Endothelial cell of umbilical vein (primary cell): ENCODE data around the gene DENND1A. TPM values are rescaled to one million over a fixed set of nuclear protein-coding genes. Genes with fewer than 3 reads are reported as not detected.

ENCODE experiments used
- BruUV-seq: library from RNA; stranded (reverse); fragments of 400-500 nt; replicated peaks from 2 replicates; lab custom pipeline; 2021; lab: Mats Ljungman, UMichigan
- CTCF ChIA-PET: fragments of 300-600, 350-600 bp; sonication (Branson Sonifier 250); formaldehyde crosslinking; loops from one replicate; lab custom pipeline; 2021; ENCODE audit warnings: antibody characterized with exemption, inconsistent platforms; lab: Charles Lee
- POLR2A ChIA-PET: fragments of 300-600, 350-600 bp; sonication (Branson Sonifier 250); formaldehyde crosslinking; loops from one replicate; lab custom pipeline; 2021; ENCODE audit warnings: antibody characterized with exemption, inconsistent platforms; lab: Charles Lee
- DNase-seq: peaks from one replicate; pipeline ENCODE4 v3.0.0-alpha.2; 2011; ENCODE audit warnings: low read depth, low spot score
- FAIRE-seq: peaks from 2 replicates; lab custom pipeline; 2011; peaks lifted over from hg19 to GRCh38; lab: Jason Lieb, UNC
- H2AFZ ChIP-seq: 2 replicates; pipeline ENCODE4 v1.6.0; 2012; ENCODE audit warnings: low read depth, low read length, control low read depth, inconsistent platforms
- H3K27ac ChIP-seq: 2 replicates; pipeline ENCODE4 v1.5.1; 2011; ENCODE audit warnings: low read depth, mild to moderate bottlenecking, control low read depth, low read length, moderate library complexity; ENCODE audit not compliant: insufficient read depth
- H3K27me3 ChIP-seq, 2 experiments: 2 replicates each; pipeline versions ENCODE4 v1.6.0 to v1.6.1; 2011; ENCODE audit warnings: low read length in 2 of 2, mixed read lengths in 1 of 2; ENCODE audit not compliant: control insufficient read depth in 2 of 2, insufficient read depth in 2 of 2
- H3K36me3 ChIP-seq, 2 experiments: 2 replicates in 1 of 2; 3 replicates in 1 of 2; pipeline ENCODE4 v1.5.1; 2011; ENCODE audit warnings: low read length in 2 of 2, mild to moderate bottlenecking in 1 of 2, moderate library complexity in 1 of 2; ENCODE audit not compliant: control insufficient read depth in 2 of 2, insufficient read depth in 2 of 2; ENCODE audit errors: extremely low read depth in 1 of 2
- H3K4me1 ChIP-seq: 3 replicates; pipeline ENCODE4 v1.5.1; 2011; ENCODE audit warnings: mild to moderate bottlenecking, low read length; ENCODE audit not compliant: control insufficient read depth, insufficient read depth; ENCODE audit errors: extremely low read depth
- H3K4me2 ChIP-seq: 2 replicates; pipeline ENCODE4 v1.6.1; 2011; ENCODE audit warnings: low read length, control low read depth, mixed read lengths; ENCODE audit not compliant: insufficient read depth
- H3K4me3 ChIP-seq, 3 experiments: fragments of 200-600 bp in 1 of 3; sonication (generic), shearing (Covaris generic) in 1 of 3; replicated peaks in 1 of 3; 2 replicates each; pipeline ENCODE4 v1.5.1; 2011 to 2016; ENCODE audit warnings: control low read depth in 3 of 3, low read length in 3 of 3, mild to moderate bottlenecking in 2 of 3, inconsistent platforms in 1 of 3, low read depth in 1 of 3, moderate library complexity in 1 of 3; ENCODE audit not compliant: insufficient read depth in 1 of 3
- H3K79me2 ChIP-seq: 2 replicates; pipeline ENCODE4 v1.6.0; 2012; ENCODE audit warnings: low read length, inconsistent platforms; ENCODE audit not compliant: control insufficient read depth, insufficient read depth
- H3K9ac ChIP-seq: replicated peaks from 2 replicates; pipeline ENCODE3; 2011; ENCODE audit warnings: low read length, control low read depth; ENCODE audit not compliant: insufficient read depth; ENCODE audit errors: extremely low read depth
- H3K9me1 ChIP-seq: replicated peaks from 3 replicates; pipeline ENCODE4 v1.6.0; 2011; ENCODE audit warnings: mild to moderate bottlenecking, low read length; ENCODE audit not compliant: control insufficient read depth, insufficient read depth; ENCODE audit errors: extremely low read depth
- H3K9me3 ChIP-seq: replicated peaks from 2 replicates; pipeline ENCODE4 v1.5.1; 2012; ENCODE audit warnings: low read length, inconsistent platforms; ENCODE audit not compliant: control insufficient read depth, insufficient read depth
- H4K20me1 ChIP-seq: replicated peaks from 2 replicates; pipeline ENCODE3; 2011; ENCODE audit warnings: mild to moderate bottlenecking, low read length; ENCODE audit not compliant: control insufficient read depth, insufficient read depth; ENCODE audit errors: extremely low read depth
- EZH2 ChIP-seq: IDR thresholded peaks from 2 replicates; pipeline ENCODE4 v1.6.1; 2012; ENCODE audit warnings: borderline replicate concordance, low read depth, mild to moderate bottlenecking, moderate library complexity, low read length, inconsistent platforms; ENCODE audit not compliant: severe bottlenecking
- FOS ChIP-seq: IDR thresholded peaks from 2 replicates; pipeline ENCODE4 v1.6.1; 2011; ENCODE audit warnings: mild to moderate bottlenecking, low read length, moderate library complexity, borderline replicate concordance; ENCODE audit not compliant: insufficient read depth
- GATA2 ChIP-seq: IDR thresholded peaks from 2 replicates; pipeline ENCODE4 v1.7.0; 2011; ENCODE audit warnings: low read depth, mild to moderate bottlenecking, moderate library complexity, mixed read lengths, low read length; ENCODE audit not compliant: insufficient read length, insufficient read depth
- JUN ChIP-seq: IDR thresholded peaks from 2 replicates; pipeline ENCODE4 v1.6.1; 2011; ENCODE audit warnings: borderline replicate concordance, low read depth; ENCODE audit not compliant: insufficient read length, insufficient read depth
- MYC ChIP-seq: IDR thresholded peaks from one replicate; pipeline ENCODE4 v1.6.1; 2011; ENCODE audit warnings: mild to moderate bottlenecking, low read depth, low read length
- POLR2A ChIP-seq: IDR thresholded peaks from 2 replicates; pipeline ENCODE4 v1.6.1; 2012; ENCODE audit warnings: low read depth, mild to moderate bottlenecking, control low read depth, low read length
- POLR2AphosphoS5 ChIP-seq: IDR thresholded peaks from 2 replicates; pipeline ENCODE4 v1.6.1; 2012; ENCODE audit warnings: low read depth, mild to moderate bottlenecking, control low read depth, low read length, moderate library complexity; ENCODE audit not compliant: insufficient read depth
- dilution Hi-C: fragments of 300-500 bp; cut with MboI; formaldehyde crosslinking; loops from one replicate; pipeline ENCODE4 v1.15.0; 2019; ENCODE audit warnings: low sequenced_read_pairs; ENCODE audit not compliant: extremely low pct_ligation_motif_present
- intact Hi-C: fragments of 100-400 bp; cut with micrococcal nuclease; formaldehyde crosslinking; loops from one replicate; pipeline ENCODE4 v1.10.0; 2022
- polyA plus RNA-seq, 4 experiments: library from polyadenylated mRNA; depleted of rRNA in 3 of 4; stranded (reverse) in 3 of 4; unstranded in 1 of 4; fragments of >200 nt; gene quantifications; 2 replicates each; pipeline versions ENCODE4 v1.2.1 to v1.2.3, GENCODE V29; 2011 to 2012; ENCODE audit warnings: missing spikeins in 1 of 4
- total RNA-seq: library from RNA; stranded (reverse); gene quantifications from 2 replicates; pipeline ENCODE4 v1.2.3, GENCODE V29; 2021
- TF ChIP-seq, protein P1 (sequence below): IDR thresholded peaks from 2 replicates; pipeline ENCODE4 v1.6.1; 2011; ENCODE audit not compliant: insufficient read depth, insufficient read length
- TF ChIP-seq, protein P2 (sequence below), 2 donors: IDR thresholded peaks; 1 replicate in 1 of 2; 2 replicates in 1 of 2; pipeline ENCODE4 v1.5.1; 2011; ENCODE audit warnings: low read length in 2 of 2, mild to moderate bottlenecking in 2 of 2, moderate library complexity in 2 of 2, control low read depth in 1 of 2, inconsistent platforms in 1 of 2, low read depth in 1 of 2; ENCODE audit not compliant: insufficient read depth in 1 of 2; ENCODE audit errors: extremely low read depth in 1 of 2

Gene DENND1A
- total and polyA plus RNA-seq, 2 donors (not counting 3 experiments of a cell fraction or from before 2014, with no cell fraction given): 18.5 to 24.5 TPM

DNA sequence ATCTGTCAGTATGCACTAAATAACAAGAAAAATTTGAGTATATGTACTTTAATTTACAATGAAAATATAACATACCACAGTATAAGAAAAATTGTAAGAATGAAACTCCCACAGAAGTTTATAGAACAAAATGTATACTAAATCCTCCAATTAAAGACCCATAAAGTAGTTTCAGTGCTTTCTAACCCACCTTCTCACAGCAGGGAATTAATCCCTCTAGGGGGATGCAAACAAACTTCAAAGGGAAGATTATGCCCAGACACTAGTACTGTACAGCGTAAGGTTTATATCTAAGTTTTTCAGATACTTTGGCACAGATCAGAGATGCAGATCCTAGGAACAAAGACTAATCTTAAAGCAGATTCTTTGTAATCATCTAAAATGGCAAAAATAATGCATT lies 57.2 kb downstream of the DENND1A start:
- Histone ChIP-seq H3K79me2 (no peaks in the 10 kb centered on the region), H4K20me1 (no peaks in the 10 kb centered on the region), H3K4me1 (no peaks in the 10 kb centered on the region), H3K9me3 (no peaks in the 10 kb centered on the region), H3K27me3 (no peaks in the 10 kb centered on the region), H3K4me2 (no peak overlapping the region), H3K4me3 (no peak overlapping the region), H3K36me3 (no peaks in the 10 kb centered on the region), H3K27ac (no peak overlapping the region), H3K9me1 (no peaks in the 10 kb centered on the region), H2AFZ (no peak overlapping the region), H3K9ac (no peak overlapping the region)
- BruUV-seq: no TSS peak
- CTCF ChIA-PET: interaction anchor here (0.9 to 2.2 kb wide), 3 partner anchors 13 to 75 kb away, joined by 3 to 5 read pairs (median 4); no protein-coding TSS in a partner anchor
- intact Hi-C loops: no loop called here
- DNase-seq: no peak
- POLR2A ChIA-PET: no interaction called here
- dilution Hi-C loops: no loop called here
- no peak for FAIRE-seq
- TF ChIP-seq FOS: no peak
- TF ChIP-seq, protein P1, sequence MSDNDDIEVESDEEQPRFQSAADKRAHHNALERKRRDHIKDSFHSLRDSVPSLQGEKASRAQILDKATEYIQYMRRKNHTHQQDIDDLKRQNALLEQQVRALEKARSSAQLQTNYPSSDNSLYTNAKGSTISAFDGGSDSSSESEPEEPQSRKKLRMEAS: no peak
- TF ChIP-seq GATA2: no peak
- TF ChIP-seq POLR2A: no peak
- TF ChIP-seq MYC: no peak
- no peak for TF ChIP-seq POLR2AphosphoS5
- no peak for TF ChIP-seq EZH2
- no peak for TF ChIP-seq JUN
- TF ChIP-seq, protein P2, sequence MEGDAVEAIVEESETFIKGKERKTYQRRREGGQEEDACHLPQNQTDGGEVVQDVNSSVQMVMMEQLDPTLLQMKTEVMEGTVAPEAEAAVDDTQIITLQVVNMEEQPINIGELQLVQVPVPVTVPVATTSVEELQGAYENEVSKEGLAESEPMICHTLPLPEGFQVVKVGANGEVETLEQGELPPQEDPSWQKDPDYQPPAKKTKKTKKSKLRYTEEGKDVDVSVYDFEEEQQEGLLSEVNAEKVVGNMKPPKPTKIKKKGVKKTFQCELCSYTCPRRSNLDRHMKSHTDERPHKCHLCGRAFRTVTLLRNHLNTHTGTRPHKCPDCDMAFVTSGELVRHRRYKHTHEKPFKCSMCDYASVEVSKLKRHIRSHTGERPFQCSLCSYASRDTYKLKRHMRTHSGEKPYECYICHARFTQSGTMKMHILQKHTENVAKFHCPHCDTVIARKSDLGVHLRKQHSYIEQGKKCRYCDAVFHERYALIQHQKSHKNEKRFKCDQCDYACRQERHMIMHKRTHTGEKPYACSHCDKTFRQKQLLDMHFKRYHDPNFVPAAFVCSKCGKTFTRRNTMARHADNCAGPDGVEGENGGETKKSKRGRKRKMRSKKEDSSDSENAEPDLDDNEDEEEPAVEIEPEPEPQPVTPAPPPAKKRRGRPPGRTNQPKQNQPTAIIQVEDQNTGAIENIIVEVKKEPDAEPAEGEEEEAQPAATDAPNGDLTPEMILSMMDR (IDR thresholded peaks at IDR 0.05; ENCODE audit: extremely low read depth in 1 of 2, insufficient read depth in 1 of 2, low read depth in 1 of 2, low read length in 2 of 2): no peak
